Measurements from ENCODE around the gene GLI1. TPM values are rescaled to one million over a fixed set of nuclear protein-coding genes. Genes with fewer than 3 reads are reported as not detected.
"Not testable (repeated sequence)": the region's sequence is repeated elsewhere in the genome, so short reads cannot be mapped to it uniquely, and the experiment has no call there.

GLI1 gene
- total RNA-seq, 1 donor from 2014 or later = 0.26 TPM

GRCh38 chr12:57489157-57489641 is 29.6 kb downstream of the GLI1 start:
- FAIRE-seq (no peak), DNase-seq (ENCODE audit: low read depth) (no peak)
- H3K27me3 ChIP-seq (ENCODE audit: control insufficient read depth, insufficient read depth, low read length) = no peaks in the 10 kb centered on the region
- peaks cover 24% of the 10 kb centered on the region for H3K36me3 ChIP-seq (ENCODE audit: control insufficient read depth, insufficient read depth, low read length)
- TF ChIP-seq CTCF (IDR thresholded peaks at IDR 0.05; ENCODE audit: insufficient read depth, low read length, severe bottlenecking) = no peak
- H3K4me3 ChIP-seq (ENCODE audit: low read depth, low read length) = peak overlapping the region; percentile 76

GRCh38 chr12:57490126-57490525 is 30.5 kb downstream of the GLI1 start:
- no peak for FAIRE-seq
- H3K4me3 ChIP-seq (ENCODE audit: low read depth, low read length) = no peak overlapping the region

DNA sequence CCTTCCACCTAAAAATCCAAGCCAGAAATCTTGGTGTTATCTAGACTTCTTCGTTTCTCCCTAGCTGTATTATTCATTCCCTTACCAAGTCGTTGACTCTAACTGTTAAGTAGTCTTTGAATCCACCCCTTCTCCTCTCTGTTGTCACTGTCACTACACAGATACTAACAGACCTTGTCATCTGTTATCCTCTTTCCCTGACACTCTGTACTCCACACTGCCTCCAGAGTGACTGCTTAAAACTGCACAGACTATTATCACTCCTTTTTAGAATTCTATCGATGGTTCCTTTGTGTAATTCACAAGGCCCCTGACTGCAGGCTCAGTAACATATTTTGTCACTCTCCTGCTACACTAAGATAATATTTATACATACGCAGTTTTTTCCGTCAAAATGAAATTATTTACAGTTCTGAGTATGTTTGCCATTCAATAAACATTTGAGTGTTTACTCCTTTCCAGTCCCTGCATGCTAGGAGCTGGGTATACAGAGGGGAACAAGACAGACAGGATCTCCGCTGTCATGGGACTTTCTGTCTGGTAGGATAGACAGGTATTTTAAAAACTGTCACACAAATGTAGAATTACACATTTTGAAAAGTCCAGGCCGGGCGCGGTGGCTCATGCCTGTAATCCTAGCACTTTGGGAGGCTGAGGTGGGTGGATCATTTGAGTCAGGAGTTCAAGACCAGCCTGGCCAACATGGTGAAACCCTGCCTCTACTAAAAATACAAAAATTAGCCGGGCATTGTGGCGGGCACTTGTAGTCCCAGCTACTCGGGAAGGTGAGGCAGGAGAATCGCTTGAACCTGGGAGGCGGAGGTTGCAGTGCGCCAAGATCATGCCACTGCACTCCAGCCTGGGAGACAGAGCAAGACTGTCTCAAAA is 32.1 kb downstream of the GLI1 start:
- FAIRE-seq (no peak), DNase-seq (ENCODE audit: low read depth) (no peak)
- no peak overlapping the region for H3K4me3 ChIP-seq (ENCODE audit: low read depth, low read length)
- peaks cover 25% of the 10 kb centered on the region for H3K36me3 ChIP-seq (ENCODE audit: control insufficient read depth, insufficient read depth, low read length)
- H3K27me3 ChIP-seq (ENCODE audit: control insufficient read depth, insufficient read depth, low read length) = no peaks in the 10 kb centered on the region
- TF ChIP-seq CTCF (IDR thresholded peaks at IDR 0.05; ENCODE audit: insufficient read depth, low read length, severe bottlenecking) = no peak

More at GRCh38 chr12:57490126-57490525, 30.5 kb downstream of the GLI1 start:
- Histone ChIP-seq H3K27me3 (ENCODE audit: control insufficient read depth, insufficient read depth, low read length) (no peaks in the 10 kb centered on the region), H3K36me3 (ENCODE audit: control insufficient read depth, insufficient read depth, low read length) (peaks cover 24% of the 10 kb centered on the region)
- TF ChIP-seq CTCF (IDR thresholded peaks at IDR 0.05; ENCODE audit: insufficient read depth, low read length, severe bottlenecking) = no peak
- no peak for DNase-seq (ENCODE audit: low read depth)

DNA sequence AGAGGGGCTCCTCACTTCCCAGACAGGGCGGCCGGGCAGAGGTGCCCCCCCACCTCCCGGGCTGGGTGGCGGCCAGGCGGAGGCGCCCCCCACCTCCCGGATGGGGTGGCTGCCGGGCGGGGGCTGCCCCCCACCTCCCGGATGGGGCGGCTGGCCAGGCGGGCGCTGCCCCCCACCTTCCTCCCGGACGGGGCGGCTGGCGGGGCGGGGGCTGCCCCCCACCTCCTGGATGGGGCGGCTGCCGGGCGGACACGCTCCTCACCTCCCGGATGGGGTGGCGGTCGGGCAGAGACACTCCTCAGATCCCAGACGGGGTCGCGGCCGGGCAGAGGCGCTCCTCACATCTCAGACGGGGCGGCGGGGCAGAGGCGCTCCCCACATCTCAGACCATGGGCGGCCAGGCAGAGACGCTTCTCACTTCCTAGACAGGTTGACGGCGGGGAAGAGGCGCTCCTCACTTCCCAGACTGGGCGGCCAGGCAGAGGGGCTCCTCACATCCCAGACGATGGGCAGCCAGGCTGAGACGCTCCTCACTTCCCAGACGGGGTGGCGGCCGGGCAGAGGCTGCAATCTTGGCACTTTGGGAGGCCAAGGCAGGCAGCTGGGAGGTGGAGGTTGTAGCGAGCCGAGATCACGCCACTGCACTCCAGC is 35.6 kb downstream of the GLI1 start:
- peaks cover 33% of the 10 kb centered on the region for H3K36me3 ChIP-seq (ENCODE audit: control insufficient read depth, insufficient read depth, low read length)
- not testable (repeated sequence) for DNase-seq (ENCODE audit: low read depth); FAIRE-seq; H3K4me3 ChIP-seq (ENCODE audit: low read depth, low read length); H3K27me3 ChIP-seq (ENCODE audit: control insufficient read depth, insufficient read depth, low read length)

GRCh38 chr12:57496822-57497221 is 37.2 kb downstream of the GLI1 start:
- no peaks in the 10 kb centered on the region for H3K27me3 ChIP-seq (ENCODE audit: control insufficient read depth, insufficient read depth, low read length)
- peaks cover 32% of the 10 kb centered on the region for H3K36me3 ChIP-seq (ENCODE audit: control insufficient read depth, insufficient read depth, low read length)
- no peak for DNase-seq (ENCODE audit: low read depth)
- no peak for FAIRE-seq
- no peak overlapping the region for H3K4me3 ChIP-seq (ENCODE audit: low read depth, low read length)
- no peak for TF ChIP-seq CTCF (IDR thresholded peaks at IDR 0.05; ENCODE audit: insufficient read depth, low read length, severe bottlenecking)
